ENCODE data around the gene ZNF521. TPM values are rescaled to one million over a fixed set of nuclear protein-coding genes. Genes with fewer than 3 reads are reported as not detected.

ZNF521 gene
- total RNA-seq, 2 donors from 2014 or later = 21.4 to 26.9 TPM

- H3K27ac ChIP-seq (ENCODE audit: low read depth, low read length) = no peak overlapping the region
- peaks cover 4% of the 10 kb centered on the region for H3K36me3 Mint-ChIP-seq (ENCODE audit: low read depth)
- no peak for TF ChIP-seq CTCF (conservative IDR thresholded peaks at IDR 0.05)
- H3K9me3 ChIP-seq (ENCODE audit: control insufficient read depth, low read length) = no peaks in the 10 kb centered on the region
- H3K4me3 ChIP-seq (ENCODE audit: low read length) = no peak overlapping the region
- no peaks in the 10 kb centered on the region for H3K36me3 ChIP-seq (ENCODE audit: control insufficient read depth, insufficient read depth, low read length)
- H3K4me3 Mint-ChIP-seq = no peak overlapping the region
- no peak overlapping the region for H3K27ac Mint-ChIP-seq
- H3K9ac ChIP-seq (ENCODE audit: extremely low read depth, low read length, poor library complexity, severe bottlenecking) = no peak overlapping the region
- peaks cover under 1% of the 10 kb centered on the region for H3K9me3 Mint-ChIP-seq
- WGBS, 2 experiments (ENCODE audit: insufficient coverage in 1 of 2, insufficient read length in 1 of 2) = 100% methylated on average over 1 of the region's 1 CpG; no CpG with 5 or more reads in 1 of the 2 experiments
- H3K4me1 ChIP-seq (ENCODE audit: control insufficient read depth, insufficient read depth, low read length) = no peaks in the 10 kb centered on the region
- no peaks in the 10 kb centered on the region for H3K27me3 ChIP-seq (ENCODE audit: control insufficient read depth, insufficient read depth, low read length, poor library complexity, severe bottlenecking)
- no peaks in the 10 kb centered on the region for H3K27me3 Mint-ChIP-seq (ENCODE audit: insufficient read depth)
- H3K4me1 Mint-ChIP-seq = peaks cover 11% of the 10 kb centered on the region
- no peak for DNase-seq
Observed at GRCh38 chr18:25125680-25126079, 226.3 kb downstream of the ZNF521 start.

DNA sequence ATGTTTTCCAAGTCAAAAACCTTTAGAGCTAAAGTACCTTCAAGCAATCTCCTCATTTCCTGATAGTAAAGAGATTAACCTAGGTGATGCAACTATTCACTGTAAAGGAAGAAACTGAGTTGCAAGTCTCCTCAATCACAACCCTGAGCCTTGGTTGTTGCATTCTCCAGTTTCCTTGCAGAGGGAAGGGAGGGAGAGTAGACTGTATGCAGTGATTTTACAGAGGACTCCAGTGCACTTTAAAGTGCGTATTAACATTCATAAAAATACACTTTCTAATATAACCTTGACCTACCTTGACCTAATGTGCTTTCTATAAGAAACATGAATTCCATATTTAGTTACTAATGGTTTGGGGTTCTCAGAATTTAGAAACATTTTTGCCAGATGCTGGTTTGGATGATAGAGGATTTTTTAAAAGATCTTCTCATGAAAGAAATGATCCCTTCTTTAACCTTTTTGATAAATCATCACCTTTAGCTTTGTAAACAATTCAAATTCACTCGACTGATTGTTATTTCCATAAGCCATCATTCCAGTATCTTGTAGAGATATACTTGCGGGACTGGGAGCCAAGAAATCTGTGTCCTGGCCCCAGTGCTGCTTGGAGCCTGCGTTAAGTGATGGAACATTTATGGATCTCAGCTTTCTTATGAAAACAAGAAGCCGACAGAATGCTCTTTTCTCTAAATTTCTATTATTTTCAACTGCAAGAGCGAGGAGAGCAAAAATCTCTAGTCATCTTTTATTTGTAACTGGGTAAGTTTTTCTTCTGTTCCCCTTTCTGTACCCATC lies 228.3 kb downstream of the ZNF521 start:
- Histone ChIP-seq H3K4me1 (ENCODE audit: control insufficient read depth, insufficient read depth, low read length) (no peaks in the 10 kb centered on the region), H3K4me3 (ENCODE audit: low read length) (no peak overlapping the region), H3K27me3 (ENCODE audit: control insufficient read depth, insufficient read depth, low read length, poor library complexity, severe bottlenecking) (no peaks in the 10 kb centered on the region), H3K9ac (ENCODE audit: extremely low read depth, low read length, poor library complexity, severe bottlenecking) (no peak overlapping the region), H3K27ac (ENCODE audit: low read depth, low read length) (no peak overlapping the region), H3K36me3 (ENCODE audit: control insufficient read depth, insufficient read depth, low read length) (no peaks in the 10 kb centered on the region), H3K9me3 (ENCODE audit: control insufficient read depth, low read length) (peaks cover 6% of the 10 kb centered on the region)
- 91 to 93% methylated on average over 3 to 5 of the region's 6 CpGs for WGBS, 2 experiments (ENCODE audit: insufficient coverage in 1 of 2, insufficient read length in 1 of 2)
- no peak for TF ChIP-seq CTCF (conservative IDR thresholded peaks at IDR 0.05)
- peaks cover 11% of the 10 kb centered on the region for H3K4me1 Mint-ChIP-seq
- no peak overlapping the region for H3K27ac Mint-ChIP-seq
- H3K4me3 Mint-ChIP-seq = no peak overlapping the region
- peaks cover 10% of the 10 kb centered on the region for H3K9me3 Mint-ChIP-seq
- DNase-seq = no peak
- peaks cover 8% of the 10 kb centered on the region for H3K36me3 Mint-ChIP-seq (ENCODE audit: low read depth)
- no peaks in the 10 kb centered on the region for H3K27me3 Mint-ChIP-seq (ENCODE audit: insufficient read depth)

- peaks cover 6% of the 10 kb centered on the region for H3K9me3 ChIP-seq (ENCODE audit: control insufficient read depth, low read length)
- peaks cover 12% of the 10 kb centered on the region for H3K9me3 Mint-ChIP-seq
- no peak for DNase-seq
- H3K9ac ChIP-seq (ENCODE audit: extremely low read depth, low read length, poor library complexity, severe bottlenecking) = no peak overlapping the region
- H3K4me3 ChIP-seq (ENCODE audit: low read length) = no peak overlapping the region
- 91 to 100% methylated on average over 1 to 2 of the region's 2 CpGs for WGBS, 2 experiments (ENCODE audit: insufficient coverage in 1 of 2, insufficient read length in 1 of 2)
- no peaks in the 10 kb centered on the region for H3K27me3 ChIP-seq (ENCODE audit: control insufficient read depth, insufficient read depth, low read length, poor library complexity, severe bottlenecking)
- no peak overlapping the region for H3K27ac ChIP-seq (ENCODE audit: low read depth, low read length)
- H3K36me3 ChIP-seq (ENCODE audit: control insufficient read depth, insufficient read depth, low read length) = no peaks in the 10 kb centered on the region
- TF ChIP-seq CTCF (conservative IDR thresholded peaks at IDR 0.05) = peak; percentile 62
- no peak overlapping the region for H3K4me3 Mint-ChIP-seq
- H3K27ac Mint-ChIP-seq = no peak overlapping the region
- peaks cover 8% of the 10 kb centered on the region for H3K36me3 Mint-ChIP-seq (ENCODE audit: low read depth)
- H3K27me3 Mint-ChIP-seq (ENCODE audit: insufficient read depth) = no peaks in the 10 kb centered on the region
- peaks cover 11% of the 10 kb centered on the region for H3K4me1 Mint-ChIP-seq
- no peaks in the 10 kb centered on the region for H3K4me1 ChIP-seq (ENCODE audit: control insufficient read depth, insufficient read depth, low read length)
Observed at GRCh38 chr18:25121442-25121841, 230.5 kb downstream of the ZNF521 start.
